B cell (primary cell): Measurements from ENCODE around the gene MAG. TPM values are rescaled to one million over a fixed set of nuclear protein-coding genes. Genes with fewer than 3 reads are reported as not detected.

Source experiments
- ATAC-seq: fragments of 200-7000 bp; cut with Tn5 transposase; one replicate; pipeline ENCODE4 v1.10.0; 2021; ENCODE audit warnings: low read depth, mild to moderate bottlenecking, moderate number of reproducible peaks, moderate library complexity
- CTCF ChIA-PET: fragments of 350-600 bp; sonication (Branson Sonifier 250); formaldehyde crosslinking; loops from one replicate; lab custom pipeline; 2021; ENCODE audit warnings: antibody characterized with exemption, inconsistent platforms; lab: Charles Lee
- POLR2A ChIA-PET: fragments of 350-600 bp; sonication (Branson Sonifier 250); formaldehyde crosslinking; loops from one replicate; lab custom pipeline; 2021; ENCODE audit warnings: antibody characterized with exemption; lab: Charles Lee
- DNase-seq: peaks from one replicate; pipeline ENCODE4 v3.0.0; 2013
- H2AFZ ChIP-seq: 2 replicates; pipeline ENCODE4 v1.6.1; 2012; ENCODE audit warnings: mild to moderate bottlenecking, low read depth, low read length; ENCODE audit not compliant: insufficient read depth, poor library complexity, severe bottlenecking
- H3K27ac ChIP-seq, 2 donors: 1 replicate in 1 of 2; 2 replicates in 1 of 2; pipeline ENCODE4 v1.5.1; 2012 to 2013; ENCODE audit warnings: low read length in 2 of 2, mild to moderate bottlenecking in 2 of 2, moderate library complexity in 1 of 2
- H3K27me3 ChIP-seq, 4 experiments: fragments of 200-600 bp in 1 of 4; sonication (generic) in 1 of 4; replicated peaks in 1 of 4; 1 replicate in 2 of 4; 2 replicates in 2 of 4; pipeline versions ENCODE4 v1.6.1 to v1.7.0; 2013 to 2016; ENCODE audit warnings: low read length in 3 of 4, mild to moderate bottlenecking in 2 of 4, mixed read lengths in 1 of 4, moderate library complexity in 1 of 4; ENCODE audit not compliant: insufficient read depth in 4 of 4, control insufficient read depth in 3 of 4; ENCODE audit errors: control extremely low read depth in 1 of 4
- H3K36me3 ChIP-seq, 2 experiments: replicated peaks in 1 of 2; 1 replicate in 1 of 2; 2 replicates in 1 of 2; pipeline versions ENCODE4 v1.6.1 to v1.7.1; 2013; ENCODE audit warnings: low read length in 1 of 2; ENCODE audit not compliant: insufficient read depth in 2 of 2, control insufficient read depth in 1 of 2; ENCODE audit errors: control extremely low read depth in 1 of 2, extremely low read depth in 1 of 2
- H3K4me1 ChIP-seq, 2 donors: fragments of 200-600 bp in 1 of 2; sonication (generic) in 1 of 2; 1 replicate in 1 of 2; 2 replicates in 1 of 2; pipeline versions ENCODE4 v1.5.1 to v1.6.1; 2013 to 2017; ENCODE audit warnings: low read length in 2 of 2; ENCODE audit not compliant: control insufficient read depth in 2 of 2, insufficient read depth in 2 of 2
- H3K4me2 ChIP-seq: replicated peaks from 2 replicates; pipeline ENCODE3; 2012; ENCODE audit warnings: mild to moderate bottlenecking, low read depth, low read length; ENCODE audit not compliant: poor library complexity, severe bottlenecking
- H3K4me3 ChIP-seq, 5 experiments: fragments of 200-600 bp in 1 of 5; sonication (generic) in 1 of 5; 1 replicate in 3 of 5; 2 replicates in 2 of 5; pipeline versions ENCODE4 v1.5.1 to v1.7.0; 2011 to 2016; ENCODE audit warnings: low read length in 4 of 5, mild to moderate bottlenecking in 4 of 5, low read depth in 2 of 5, control low read depth in 1 of 5, moderate library complexity in 1 of 5; ENCODE audit not compliant: insufficient read depth in 1 of 5; ENCODE audit errors: control extremely low read depth in 1 of 5, extremely low read depth in 1 of 5
- H3K79me2 ChIP-seq: fragments of 200-600 bp; sonication (generic); one replicate; pipeline ENCODE4 v1.6.0; 2016; ENCODE audit warnings: low read length; ENCODE audit not compliant: control insufficient read depth, insufficient read depth
- H3K9ac ChIP-seq: fragments of 200-600 bp; sonication (generic); 2 replicates; pipeline ENCODE4 v1.6.1; 2017; ENCODE audit warnings: mild to moderate bottlenecking, low read length, moderate library complexity
- H3K9me3 ChIP-seq, 3 donors: one replicate each; pipeline versions ENCODE4 v1.6.1 to v1.7.1; 2013; ENCODE audit warnings: low read length in 2 of 3; ENCODE audit not compliant: control insufficient read depth in 2 of 3, insufficient read depth in 1 of 3; ENCODE audit errors: control extremely low read depth in 1 of 3
- H4K20me1 ChIP-seq: 2 replicates; pipeline ENCODE4 v1.6.0; 2012; ENCODE audit warnings: mild to moderate bottlenecking, low read length; ENCODE audit not compliant: insufficient read depth, control insufficient read depth, poor library complexity, severe bottlenecking
- H3K27ac Mint-ChIP-seq: one replicate; pipeline ENCODE4 v1.8.0; 2021; ENCODE audit warnings: mixed read lengths
- H3K27me3 Mint-ChIP-seq: one replicate; pipeline ENCODE4 v1.8.0; 2021; ENCODE audit warnings: mixed read lengths
- H3K4me1 Mint-ChIP-seq: one replicate; pipeline ENCODE4 v1.8.0; 2021; ENCODE audit warnings: mixed read lengths
- H3K4me3 Mint-ChIP-seq: one replicate; pipeline ENCODE4 v1.8.0; 2021; ENCODE audit warnings: mixed read lengths
- H3K9me3 Mint-ChIP-seq: one replicate; pipeline ENCODE4 v1.8.0; 2022; ENCODE audit warnings: mixed read lengths; ENCODE audit not compliant: insufficient read depth
- EZH2 ChIP-seq: IDR thresholded peaks from 2 replicates; pipeline ENCODE4 v1.6.1; 2012; ENCODE audit warnings: borderline replicate concordance, low read depth, mild to moderate bottlenecking, moderate library complexity, low read length; ENCODE audit not compliant: insufficient read depth, poor library complexity, severe bottlenecking
- WGBS: methylation state at CpG from one replicate; pipeline ENCODE4 v1.1.5; 2013; ENCODE audit warnings: missing lambda C conversion rate; ENCODE audit not compliant: insufficient coverage; 5-methylcytosine and 5-hydroxymethylcytosine counted together
- intact Hi-C: fragments of 100-400 bp; cut with micrococcal nuclease; formaldehyde crosslinking; loops from one replicate; pipeline ENCODE4 v1.10.0; 2022
- polyA plus RNA-seq: library from polyadenylated mRNA; depleted of rRNA; stranded (reverse); fragments of >200 nt; gene quantifications from 2 replicates; pipeline ENCODE4 v1.2.3, GENCODE V29; 2012
- total RNA-seq, 2 donors: library from RNA; stranded (reverse); fragments of 120-200 nt in 1 of 2; gene quantifications; 1 replicate in 1 of 2; 2 replicates in 1 of 2; pipeline versions ENCODE4 v1.2.3 to v1.2.4, GENCODE V29; 2013 to 2022
- TF ChIP-seq, protein P1 (sequence below): fragments of 200-600 bp; IDR thresholded peaks from one replicate; pipeline ENCODE4 v1.8.0; 2022; ENCODE audit warnings: antibody characterized with exemption, mild to moderate bottlenecking

The MAG gene
- total and polyA plus RNA-seq, 2 donors (not counting 1 experiment from before 2014, with no cell fraction given): 0.12 to 0.58 TPM

DNA sequence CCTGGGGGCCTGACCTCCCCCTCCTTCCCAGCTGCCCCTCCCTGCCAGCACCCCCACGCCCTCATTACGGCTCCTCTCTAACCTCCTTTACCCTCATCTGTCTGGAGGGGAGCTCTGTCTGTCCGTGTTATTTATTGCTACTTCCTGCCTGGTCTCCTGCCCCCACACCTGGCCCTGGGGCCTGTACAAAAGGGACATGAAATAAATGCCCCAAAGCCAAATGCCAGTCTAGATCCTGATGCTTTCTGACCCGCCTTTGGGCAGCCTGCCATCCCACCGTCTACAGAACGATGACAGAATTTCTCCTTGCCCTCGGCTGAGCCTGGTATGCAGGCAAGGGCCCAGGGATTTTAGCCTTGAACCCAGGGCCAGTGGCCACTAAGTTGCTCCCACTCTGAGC, 21.6 kb downstream of the MAG start:
- Histone ChIP-seq H2AFZ (no peak overlapping the region), H3K4me3 (no peak overlapping the region), H3K79me2 (peaks cover 62% of the 10 kb centered on the region), H3K9ac (no peak overlapping the region), H4K20me1 (no peaks in the 10 kb centered on the region), H3K4me2 (peak overlapping the region; percentile 43), H3K36me3 (no peaks in the 10 kb centered on the region), H3K4me1 (peaks cover 48 to 72% of the 10 kb centered on the region in 2 donors), H3K9me3 (no peaks in the 10 kb centered on the region), H3K27ac (no peak overlapping the region), H3K27me3 (no peaks in the 10 kb centered on the region)
- H3K4me3 Mint-ChIP-seq: no peak overlapping the region
- H3K27ac Mint-ChIP-seq: peak overlapping the region; percentile 15
- intact Hi-C loops: no loop called here
- DNase-seq: no peak
- 53% methylated on average over 4 of the region's 7 CpGs for WGBS
- no peaks in the 10 kb centered on the region for H3K9me3 Mint-ChIP-seq
- no peak for ATAC-seq
- ChIA-PET POLR2A (interaction anchor here (8.3 kb wide), 1 partner anchor 18 kb away, joined by 106 read pairs; the partner anchor contains the start of gene CD22), CTCF (interaction anchor here (0.6 to 2.6 kb wide), 5 partner anchors 8 to 82 kb away, joined by 3 to 8 read pairs (median 6); no protein-coding TSS in a partner anchor)
- H3K4me1 Mint-ChIP-seq: peaks cover 58% of the 10 kb centered on the region
- H3K27me3 Mint-ChIP-seq: no peaks in the 10 kb centered on the region
- TF ChIP-seq, protein P1, sequence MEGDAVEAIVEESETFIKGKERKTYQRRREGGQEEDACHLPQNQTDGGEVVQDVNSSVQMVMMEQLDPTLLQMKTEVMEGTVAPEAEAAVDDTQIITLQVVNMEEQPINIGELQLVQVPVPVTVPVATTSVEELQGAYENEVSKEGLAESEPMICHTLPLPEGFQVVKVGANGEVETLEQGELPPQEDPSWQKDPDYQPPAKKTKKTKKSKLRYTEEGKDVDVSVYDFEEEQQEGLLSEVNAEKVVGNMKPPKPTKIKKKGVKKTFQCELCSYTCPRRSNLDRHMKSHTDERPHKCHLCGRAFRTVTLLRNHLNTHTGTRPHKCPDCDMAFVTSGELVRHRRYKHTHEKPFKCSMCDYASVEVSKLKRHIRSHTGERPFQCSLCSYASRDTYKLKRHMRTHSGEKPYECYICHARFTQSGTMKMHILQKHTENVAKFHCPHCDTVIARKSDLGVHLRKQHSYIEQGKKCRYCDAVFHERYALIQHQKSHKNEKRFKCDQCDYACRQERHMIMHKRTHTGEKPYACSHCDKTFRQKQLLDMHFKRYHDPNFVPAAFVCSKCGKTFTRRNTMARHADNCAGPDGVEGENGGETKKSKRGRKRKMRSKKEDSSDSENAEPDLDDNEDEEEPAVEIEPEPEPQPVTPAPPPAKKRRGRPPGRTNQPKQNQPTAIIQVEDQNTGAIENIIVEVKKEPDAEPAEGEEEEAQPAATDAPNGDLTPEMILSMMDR: no peak
- TF ChIP-seq EZH2: no peak

GRCh38 chr19:35314031-35314430, 22.1 kb downstream of the MAG start:
- Histone ChIP-seq H3K79me2 (peaks cover 62% of the 10 kb centered on the region), H3K36me3 (no peaks in the 10 kb centered on the region), H3K4me3 (no peak overlapping the region), H3K9me3 (no peaks in the 10 kb centered on the region), H3K27me3 (no peaks in the 10 kb centered on the region), H2AFZ (no peak overlapping the region), H3K27ac (no peak overlapping the region), H3K4me1 (peaks cover 53 to 76% of the 10 kb centered on the region in 2 donors), H3K9ac (no peak overlapping the region), H4K20me1 (no peaks in the 10 kb centered on the region), H3K4me2 (peak overlapping the region; percentile 43)
- intact Hi-C loops: no loop called here
- H3K9me3 Mint-ChIP-seq: no peaks in the 10 kb centered on the region
- whole genome bisulfite sequencing: 89% methylated on average over 7 of the region's 8 CpGs
- ATAC-seq: no peak
- H3K4me1 Mint-ChIP-seq: peaks cover 60% of the 10 kb centered on the region
- POLR2A ChIA-PET: interaction anchor here (8.3 kb wide), 1 partner anchor 17 kb away, joined by 106 read pairs; the partner anchor contains the start of gene CD22
- no peak overlapping the region for H3K4me3 Mint-ChIP-seq
- DNase-seq: no peak
- H3K27me3 Mint-ChIP-seq: no peaks in the 10 kb centered on the region
- H3K27ac Mint-ChIP-seq: peak overlapping the region; percentile 50
- CTCF ChIA-PET: interaction anchor here (0.8 to 2.6 kb wide), 5 partner anchors 8 to 155 kb away, joined by 4 to 13 read pairs (median 6); no protein-coding TSS in a partner anchor
- TF ChIP-seq EZH2: no peak
- TF ChIP-seq, protein P1: no peak
